ENCODE measurements around the gene CCDC102A.

CCDC102A gene

DNA sequence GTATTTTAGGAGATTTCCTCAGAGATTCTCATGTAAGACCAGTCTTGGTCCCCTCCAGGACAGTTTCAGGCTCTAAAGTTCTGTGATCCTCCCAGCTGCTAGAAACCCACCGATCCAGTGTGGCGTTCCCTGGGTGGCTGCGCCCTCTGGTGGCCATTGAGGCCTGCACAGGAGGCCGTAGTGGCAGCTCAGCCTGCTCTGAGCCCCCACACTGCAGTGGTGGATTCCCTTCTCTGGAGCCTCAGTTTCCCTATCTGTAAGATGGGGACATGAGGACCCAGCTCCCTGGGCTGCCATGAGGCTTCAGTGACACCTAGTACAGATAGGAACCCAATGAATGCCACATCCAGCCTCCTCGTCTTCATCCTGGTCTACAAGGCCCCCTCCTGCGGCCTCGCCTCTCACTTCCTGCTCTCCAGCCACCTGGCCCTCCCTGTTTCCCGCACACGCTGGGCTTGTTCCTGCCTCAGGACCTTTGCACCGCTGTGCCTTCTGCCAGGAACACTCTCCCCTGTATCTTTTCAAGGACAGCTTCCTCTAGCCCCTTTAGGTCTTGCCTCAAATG is 16.5 kb downstream of the CCDC102A start:
- peak; percentile 66 to 81 (median 78) for DNase-seq (ENCODE audit: low read depth in 2 of 3, low spot score in 1 of 3)

DNA sequence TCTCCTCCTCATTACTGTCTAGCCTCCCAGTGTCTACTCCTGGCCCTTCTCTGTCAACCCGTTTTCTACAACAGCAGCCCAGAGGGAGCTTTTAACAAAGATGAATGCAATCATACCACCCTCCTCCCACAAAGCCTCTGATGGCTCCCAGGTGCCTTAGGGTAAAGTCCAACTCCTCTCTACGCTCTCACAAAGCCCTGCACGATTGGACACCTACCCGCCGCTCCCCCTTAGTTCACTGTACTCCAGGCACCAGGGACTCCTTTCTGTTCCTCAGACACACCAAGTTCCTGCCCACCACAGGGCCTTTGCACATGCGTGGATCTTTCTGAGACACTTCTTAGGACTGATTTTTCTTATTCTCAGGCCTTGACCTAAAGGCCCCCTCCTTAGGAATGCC is 17.4 kb downstream of the CCDC102A start:
- no peak for DNase-seq (ENCODE audit: low read depth in 2 of 3, low spot score in 1 of 3)

DNA sequence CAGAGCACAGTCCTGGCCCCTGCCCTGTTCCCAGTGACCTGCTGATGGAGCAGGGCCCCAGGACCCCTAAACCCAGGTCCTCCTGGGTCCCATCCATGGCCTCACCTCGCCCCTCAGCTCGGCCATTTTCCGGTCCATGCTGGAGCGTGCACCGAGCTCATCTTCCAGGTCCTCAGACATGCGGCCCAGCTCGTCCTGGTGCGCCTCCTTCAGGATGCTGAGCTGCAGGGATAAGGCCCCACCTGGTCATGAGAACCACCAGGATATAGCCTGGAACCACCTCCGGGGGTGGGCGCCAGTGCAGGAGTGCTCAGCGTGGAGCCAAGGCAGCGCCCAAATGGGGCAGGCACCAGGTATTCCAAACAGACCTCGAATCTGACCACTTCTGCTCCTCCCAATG is 17.9 kb downstream of the CCDC102A start:
- DNase-seq (ENCODE audit: low read depth in 2 of 3, low spot score in 1 of 3), result no peak

- no peak for DNase-seq (ENCODE audit: low read depth in 2 of 3, low spot score in 1 of 3)
Observed at GRCh38 chr16:57517397-57518367, 18.7 kb downstream of the CCDC102A start.

DNA sequence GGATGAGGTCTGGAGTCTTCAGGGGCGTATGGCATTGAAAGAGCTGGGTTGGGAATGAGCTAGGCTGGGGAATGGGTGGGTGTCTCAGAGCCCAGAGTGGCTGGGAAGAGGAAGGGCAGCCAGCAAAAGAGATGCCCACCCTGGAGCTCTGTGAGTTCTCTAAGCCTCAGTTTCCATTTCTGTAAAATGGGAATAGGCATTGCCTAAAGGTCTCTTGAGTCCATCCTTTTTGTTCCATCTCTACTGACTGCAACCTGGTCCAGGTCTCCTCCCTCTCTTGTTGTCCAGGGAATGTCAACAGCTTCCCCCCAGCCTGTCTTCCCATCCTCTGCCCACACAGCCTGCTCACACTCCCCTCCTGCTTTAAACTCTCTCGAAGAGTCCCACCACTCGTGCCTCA is 19.6 kb downstream of the CCDC102A start:
- no peak for DNase-seq (ENCODE audit: low read depth in 2 of 3, low spot score in 1 of 3)

DNA sequence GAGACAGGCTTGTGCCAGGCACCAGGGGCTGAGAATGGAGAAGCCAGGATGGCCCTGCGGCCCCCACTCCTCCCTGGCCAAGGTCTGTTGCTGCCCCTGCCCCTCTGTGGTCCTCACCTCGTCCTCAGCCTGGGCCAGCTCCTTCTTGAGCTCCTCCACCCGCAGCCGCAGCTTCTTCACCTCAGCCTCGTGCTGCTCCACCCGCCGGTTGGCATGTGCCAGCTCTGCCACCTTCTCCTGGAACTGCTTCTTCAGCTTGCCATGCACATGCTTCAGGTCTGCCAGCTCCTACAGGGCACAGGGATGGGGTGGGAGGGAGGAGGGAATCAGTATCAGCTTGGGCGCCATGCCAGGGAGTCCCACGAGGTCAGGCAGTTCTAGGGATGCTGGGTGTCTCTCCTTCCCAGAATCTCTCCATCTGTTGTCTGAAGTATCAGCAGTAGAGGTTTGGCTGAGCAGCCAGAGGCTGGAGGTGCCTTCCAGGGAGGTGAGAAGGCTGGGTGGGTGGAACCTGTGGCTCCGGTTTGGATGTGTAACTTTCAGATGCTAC is 20.1 kb downstream of the CCDC102A start:
- no peak for DNase-seq (ENCODE audit: low read depth in 2 of 3, low spot score in 1 of 3)

GRCh38 chr16:57514791-57515600 is 21.4 kb downstream of the CCDC102A start:
- DNase-seq (ENCODE audit: low read depth in 2 of 3, low spot score in 1 of 3), result no peak

GRCh38 chr16:57514371-57514770 is 22.0 kb downstream of the CCDC102A start:
- DNase-seq (ENCODE audit: low read depth in 2 of 3, low spot score in 1 of 3), result no peak

DNA sequence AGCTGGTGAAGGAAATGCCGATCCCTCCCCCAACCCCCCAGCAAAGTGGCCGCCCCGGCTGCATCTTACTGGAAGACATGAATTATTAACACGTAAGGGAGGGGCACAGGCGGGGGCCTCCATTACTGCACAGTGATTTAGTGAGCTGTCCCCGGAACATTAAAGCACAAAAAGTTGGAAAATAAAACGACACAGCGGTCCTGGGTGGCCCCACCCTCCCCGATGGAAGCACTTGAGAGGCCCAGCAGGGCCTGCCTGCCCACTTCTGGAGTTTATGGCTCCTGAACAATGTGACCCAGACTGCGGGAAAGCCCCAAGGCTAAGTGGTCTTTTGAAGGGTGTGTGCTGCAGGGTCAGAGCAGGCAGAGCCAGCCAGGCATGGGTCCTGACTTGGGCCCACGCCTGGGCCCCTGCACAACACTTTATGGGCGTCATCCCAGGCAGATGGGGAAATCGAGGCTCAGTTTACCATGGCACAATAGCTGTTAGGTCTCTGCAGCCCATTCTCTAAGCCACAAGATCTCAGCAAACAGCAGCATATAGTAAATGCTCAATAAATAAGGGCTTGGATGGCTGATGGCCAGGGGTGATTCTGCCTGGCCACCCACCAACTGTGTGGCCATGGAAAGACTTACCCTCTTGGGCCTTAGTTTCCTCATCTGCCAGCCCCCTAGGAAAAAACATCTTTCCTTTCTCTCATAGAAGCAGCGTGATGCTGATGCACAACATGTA is 22.8 kb downstream of the CCDC102A start:
- no peak for DNase-seq (ENCODE audit: low read depth in 2 of 3, low spot score in 1 of 3)

DNA sequence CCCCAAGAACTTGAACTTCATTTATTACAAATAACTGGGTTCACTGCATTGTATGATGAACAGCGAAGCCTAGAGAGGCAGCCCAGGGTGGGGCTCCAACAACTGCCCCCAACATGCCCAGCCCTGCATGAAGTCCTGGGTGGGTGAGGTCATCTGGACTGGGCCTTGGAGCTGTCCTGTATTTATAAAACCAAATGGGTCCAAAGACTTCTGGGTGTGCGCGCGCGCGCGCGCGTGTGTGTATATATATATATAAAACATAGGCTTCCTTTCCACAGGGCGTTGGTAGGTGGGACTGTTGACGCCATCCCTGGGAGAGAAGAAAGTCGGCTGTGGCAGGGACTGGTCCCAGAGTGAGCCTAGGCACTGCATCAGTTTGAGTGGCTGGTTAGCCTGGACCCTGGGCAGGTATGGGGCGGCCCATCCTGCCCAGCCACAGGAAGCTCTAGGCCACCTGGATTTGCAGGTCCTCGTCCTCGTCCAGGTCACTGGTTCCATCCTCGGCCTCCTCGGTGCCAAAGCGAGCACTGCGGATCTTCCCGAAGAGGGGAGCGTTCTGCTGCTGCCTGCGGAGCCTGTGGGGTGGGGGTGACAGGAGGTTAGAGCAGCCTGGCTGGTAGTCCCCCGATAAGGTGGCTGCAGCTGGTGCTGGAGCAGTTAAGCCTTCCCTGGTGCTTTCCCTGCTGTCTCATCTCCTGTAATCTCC is 23.9 kb downstream of the CCDC102A start:
- DNase-seq (ENCODE audit: low read depth in 2 of 3, low spot score in 1 of 3), result no peak

DNA sequence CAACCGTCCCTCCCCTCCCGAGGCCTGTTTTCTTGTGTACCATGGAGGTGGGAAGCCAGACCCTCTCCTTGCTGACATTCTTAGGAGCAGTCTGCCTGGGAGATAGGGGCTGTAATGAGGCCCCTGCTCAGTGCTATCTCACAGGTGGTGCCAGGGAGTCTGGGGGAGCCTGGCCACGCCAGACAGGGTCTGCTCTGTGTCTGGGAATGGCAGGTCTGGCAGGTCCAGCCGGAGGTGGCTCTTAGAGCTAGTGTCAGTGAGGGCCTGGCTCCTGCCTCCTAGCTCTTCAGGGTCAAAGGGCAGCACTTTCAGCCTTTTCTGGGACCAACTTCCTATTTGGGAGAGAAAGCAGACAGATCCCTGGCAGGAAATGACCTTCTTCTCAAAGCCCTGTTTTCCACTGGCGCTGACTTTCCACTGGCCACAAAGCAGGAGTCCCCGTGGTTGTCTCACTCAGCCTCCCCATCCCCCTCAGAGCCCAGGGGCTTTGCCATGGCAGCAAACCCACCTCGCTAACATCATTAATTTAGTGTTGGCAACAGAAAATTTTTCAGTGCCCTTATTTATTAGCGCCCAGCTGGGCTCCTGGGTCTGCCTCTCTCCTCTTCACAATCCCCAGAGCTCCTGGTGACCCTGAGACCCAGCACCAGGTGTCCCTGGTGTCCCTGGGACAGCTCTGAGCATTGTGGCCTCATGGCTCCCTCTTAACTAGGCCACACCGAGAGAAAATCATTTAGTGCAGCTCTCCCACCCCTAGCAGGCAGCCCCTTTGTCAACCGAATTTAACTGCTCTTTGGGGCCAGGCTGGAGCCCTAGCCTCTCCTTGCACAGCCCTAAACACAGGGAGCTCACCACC is 26.1 kb downstream of the CCDC102A start:
- DNase-seq (ENCODE audit: low read depth in 2 of 3, low spot score in 1 of 3), result no peak

DNA sequence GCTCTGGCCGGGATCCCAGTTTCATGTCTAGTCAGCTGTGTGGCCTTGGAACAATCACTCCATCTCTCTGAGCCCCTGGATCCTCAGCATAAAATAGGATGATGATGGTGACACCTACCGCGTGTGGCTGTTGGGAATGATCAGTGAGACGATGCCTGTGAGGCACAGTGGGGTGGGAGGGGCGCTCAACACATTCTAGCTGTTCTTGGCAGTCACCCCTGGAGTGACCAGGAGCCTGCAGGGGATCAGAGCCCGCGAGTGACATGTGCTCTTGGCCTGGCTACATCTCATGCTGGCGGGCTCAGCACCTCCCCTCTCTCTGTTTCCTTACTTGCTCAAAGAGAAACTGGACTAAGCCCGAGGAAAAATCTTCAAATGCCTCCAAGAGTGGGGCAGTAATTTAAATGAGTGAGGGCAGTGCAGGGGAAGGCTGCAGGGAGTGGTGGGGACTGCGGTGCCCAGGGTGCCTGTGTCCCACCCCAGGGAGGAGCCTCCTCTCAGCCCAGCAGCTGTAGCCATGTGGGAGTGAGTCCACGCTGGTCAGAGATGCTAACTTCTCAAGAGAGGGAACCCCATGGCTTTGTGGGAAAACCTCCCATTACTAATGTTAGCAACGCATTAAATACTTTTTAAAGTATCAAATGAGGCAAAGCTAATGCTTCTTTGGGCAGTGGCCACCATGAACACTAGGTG is 27.0 kb downstream of the CCDC102A start:
- no peak for DNase-seq (ENCODE audit: low read depth in 2 of 3, low spot score in 1 of 3)

DNA sequence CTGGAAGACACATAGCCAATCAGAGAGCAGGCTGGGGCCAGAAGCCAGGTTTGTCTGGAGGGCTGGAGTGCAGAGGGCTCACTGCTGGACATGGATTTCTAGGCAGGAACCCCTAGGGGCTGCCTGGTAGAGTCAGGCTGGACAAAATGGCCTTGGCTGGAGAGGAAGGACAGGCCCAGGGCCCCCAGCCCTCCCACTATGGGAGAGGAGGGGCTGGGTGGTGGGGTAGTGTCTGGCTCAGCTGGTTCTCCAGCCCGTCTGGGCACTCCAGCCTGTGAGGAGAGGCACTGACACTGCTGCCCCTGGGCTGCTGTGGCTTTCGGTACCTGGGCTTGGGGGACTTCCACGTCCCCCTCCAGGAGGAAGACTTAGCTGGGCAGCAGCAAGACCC is 28.3 kb downstream of the CCDC102A start:
- DNase-seq (ENCODE audit: low read depth in 2 of 3, low spot score in 1 of 3), result no peak

DNA sequence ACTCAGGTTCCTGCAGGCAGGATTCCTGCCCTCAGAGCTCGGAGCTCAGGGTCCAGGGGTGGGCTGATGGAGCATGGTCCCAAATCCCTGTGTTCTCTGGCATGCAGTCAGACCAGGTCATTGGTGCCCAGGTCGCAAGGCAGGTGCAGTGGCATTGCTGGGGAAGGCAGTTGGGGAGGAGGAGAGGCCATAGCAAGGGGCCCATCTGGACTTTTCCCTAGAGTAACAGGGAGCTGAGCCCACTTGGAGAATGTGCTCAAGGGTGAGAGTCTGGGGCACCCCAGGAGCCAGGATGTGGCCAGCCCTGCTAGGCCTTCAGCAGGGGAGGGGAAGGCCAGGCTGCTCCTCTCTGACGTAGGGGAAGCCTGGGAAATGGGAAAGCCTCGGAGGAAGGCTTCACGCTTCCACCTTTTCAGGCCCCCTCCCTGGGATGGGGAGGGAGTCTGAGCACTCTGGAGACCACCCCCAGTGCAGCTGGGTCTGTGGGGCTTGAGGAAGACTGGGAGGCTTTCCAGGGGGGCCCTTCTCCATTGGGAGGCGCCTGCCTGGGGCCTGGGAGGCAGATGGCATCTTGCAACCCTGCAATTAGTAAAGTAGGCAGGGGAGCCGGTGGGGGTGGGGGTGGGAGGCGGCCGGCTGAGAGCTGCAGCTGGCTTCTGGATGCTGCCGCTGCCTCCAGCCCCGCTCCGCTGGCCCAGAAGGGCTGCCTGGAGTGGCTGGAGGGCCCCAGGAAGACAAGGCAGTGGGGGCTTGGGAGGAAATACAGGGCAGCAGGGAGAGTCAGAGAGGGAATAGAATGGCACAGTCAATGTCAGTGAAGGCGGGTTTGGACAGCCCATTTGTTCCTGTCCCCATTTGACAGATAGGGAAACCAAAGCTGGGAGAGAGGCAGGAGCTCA is 29.0 kb downstream of the CCDC102A start:
- DNase-seq (ENCODE audit: low read depth in 2 of 3, low spot score in 1 of 3), result no peak

DNA sequence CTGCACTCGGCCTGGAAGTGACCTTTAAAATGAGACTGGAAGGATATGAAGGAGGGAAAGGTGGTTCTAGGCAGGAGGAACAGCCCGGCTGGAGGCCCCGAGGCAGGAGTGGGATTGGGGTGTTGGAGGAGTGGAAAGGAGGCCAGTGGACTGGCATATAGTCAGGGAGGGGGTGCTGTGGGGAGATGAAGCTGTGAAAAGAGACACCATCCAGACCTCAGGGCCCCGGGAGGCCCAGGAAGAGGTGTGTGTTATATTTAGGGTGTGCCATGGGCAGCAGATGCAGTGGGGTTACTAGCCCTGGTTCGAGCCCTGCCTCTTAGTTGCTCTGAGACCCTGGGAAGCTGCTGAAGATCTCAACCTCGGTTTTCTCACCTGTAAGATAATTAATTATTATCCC is 31.2 kb downstream of the CCDC102A start:
- no peak for DNase-seq (ENCODE audit: low read depth in 2 of 3, low spot score in 1 of 3)

- no peak for DNase-seq (ENCODE audit: low read depth in 2 of 3, low spot score in 1 of 3)
Observed at GRCh38 chr16:57504491-57504890, 31.9 kb downstream of the CCDC102A start.

DNA sequence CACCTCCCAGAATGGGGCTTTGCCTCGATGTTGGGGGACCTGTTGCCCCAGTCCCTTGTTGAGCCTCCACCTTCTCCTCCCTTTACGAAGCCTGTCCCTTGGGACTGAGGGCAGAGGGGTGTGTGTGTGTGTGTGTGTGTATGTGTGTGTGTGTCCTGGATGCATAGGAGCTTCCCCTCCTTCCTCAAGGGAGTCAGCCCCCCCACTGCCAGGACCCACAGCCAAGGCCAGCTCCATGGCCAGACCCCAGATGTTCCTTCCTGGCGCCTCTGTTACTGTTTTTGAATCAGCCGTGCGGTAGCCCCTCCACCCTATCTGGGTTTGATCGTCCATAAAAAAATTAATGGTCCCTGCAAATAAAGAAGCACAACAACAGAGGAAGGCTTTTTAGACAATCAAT is 32.4 kb downstream of the CCDC102A start:
- no peak for DNase-seq (ENCODE audit: low read depth in 2 of 3, low spot score in 1 of 3)

DNA sequence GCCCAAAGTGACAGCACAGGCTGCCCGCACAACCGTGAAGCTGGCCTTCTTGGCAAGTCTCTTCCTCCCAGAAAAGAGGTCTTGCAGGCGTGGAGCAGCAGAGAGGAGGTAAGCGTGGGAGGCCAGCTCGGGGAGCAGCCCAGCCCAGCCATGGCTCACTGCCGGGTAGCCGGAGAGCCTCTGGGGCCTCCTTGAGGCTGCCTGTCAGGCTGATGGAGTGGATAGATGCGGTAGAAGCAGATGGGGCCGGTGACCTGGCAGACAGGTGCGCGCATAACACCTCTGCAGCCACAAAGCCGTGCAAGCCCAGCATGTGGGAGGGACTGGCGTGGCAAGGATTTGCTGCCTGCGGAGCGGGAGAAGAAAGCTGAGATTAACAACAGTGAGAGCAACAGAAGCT is 33.0 kb downstream of the CCDC102A start:
- DNase-seq (ENCODE audit: low read depth in 2 of 3, low spot score in 1 of 3), result no peak

All from stimulated activated CD4-positive, alpha-beta T cell treated with anti-CD3 and anti-CD28 coated beads, Interleukin-12 subunit alpha, Interleukin-12 subunit beta, amount 100 ng/mL, for 48 hours (primary cell).